ENCODE measurements around the gene CCDC85C.

The CCDC85C gene

GRCh38 chr14:99586054-99586760 is 17.8 kb downstream of the CCDC85C start:
- H3K27ac ChIP-seq, result no peak overlapping the region
- TF ChIP-seq FOXP2 (optimal IDR thresholded peaks at IDR 0.05; ENCODE audit: control extremely low read depth, extremely low read length, insufficient read depth) (no peak), POLR2AphosphoS5 (IDR thresholded peaks at IDR 0.05; ENCODE audit: borderline replicate concordance, low read depth, low read length) (no peak), EZH2 (IDR thresholded peaks at IDR 0.05) (no peak)
- no peaks in the 10 kb centered on the region for H3K36me3 ChIP-seq (ENCODE audit: insufficient read depth, low read length)
- no peak for DNase-seq (ENCODE audit: low read depth, low spot score)
- no peak overlapping the region for H3K9ac ChIP-seq (ENCODE audit: insufficient read length)
- no peaks in the 10 kb centered on the region for H3K9me3 ChIP-seq (ENCODE audit: low read depth, low read length)
- no peak overlapping the region for H3K4me3 ChIP-seq

GRCh38 chr14:99584823-99585222 is 19.2 kb downstream of the CCDC85C start:
- Histone ChIP-seq H3K9me3 (ENCODE audit: low read depth, low read length) (no peaks in the 10 kb centered on the region), H3K36me3 (ENCODE audit: insufficient read depth, low read length) (no peaks in the 10 kb centered on the region), H3K4me3 (no peak overlapping the region), H3K27ac (no peak overlapping the region), H3K9ac (ENCODE audit: insufficient read length) (no peak overlapping the region)
- no peak for DNase-seq (ENCODE audit: low read depth, low spot score)
- no peak for TF ChIP-seq EZH2 (IDR thresholded peaks at IDR 0.05)
- no peak for TF ChIP-seq FOXP2 (optimal IDR thresholded peaks at IDR 0.05; ENCODE audit: control extremely low read depth, extremely low read length, insufficient read depth)
- TF ChIP-seq POLR2AphosphoS5 (IDR thresholded peaks at IDR 0.05; ENCODE audit: borderline replicate concordance, low read depth, low read length), result no peak

GRCh38 chr14:99581938-99582337 is 22.1 kb downstream of the CCDC85C start:
- TF ChIP-seq FOXP2 (optimal IDR thresholded peaks at IDR 0.05; ENCODE audit: control extremely low read depth, extremely low read length, insufficient read depth), result no peak
- no peak for TF ChIP-seq POLR2AphosphoS5 (IDR thresholded peaks at IDR 0.05; ENCODE audit: borderline replicate concordance, low read depth, low read length)
- TF ChIP-seq EZH2 (IDR thresholded peaks at IDR 0.05), result no peak
- Histone ChIP-seq H3K4me3 (no peak overlapping the region), H3K9ac (ENCODE audit: insufficient read length) (no peak overlapping the region), H3K27ac (no peak overlapping the region), H3K36me3 (ENCODE audit: insufficient read depth, low read length) (no peaks in the 10 kb centered on the region), H3K9me3 (ENCODE audit: low read depth, low read length) (no peaks in the 10 kb centered on the region)
- DNase-seq (ENCODE audit: low read depth, low spot score), result no peak

GRCh38 chr14:99581374-99581773 is 22.6 kb downstream of the CCDC85C start:
- Histone ChIP-seq H3K9me3 (ENCODE audit: low read depth, low read length) (no peaks in the 10 kb centered on the region), H3K27ac (no peak overlapping the region), H3K36me3 (ENCODE audit: insufficient read depth, low read length) (no peaks in the 10 kb centered on the region), H3K9ac (ENCODE audit: insufficient read length) (no peak overlapping the region), H3K4me3 (no peak overlapping the region)
- no peak for TF ChIP-seq POLR2AphosphoS5 (IDR thresholded peaks at IDR 0.05; ENCODE audit: borderline replicate concordance, low read depth, low read length)
- no peak for TF ChIP-seq EZH2 (IDR thresholded peaks at IDR 0.05)
- no peak for TF ChIP-seq FOXP2 (optimal IDR thresholded peaks at IDR 0.05; ENCODE audit: control extremely low read depth, extremely low read length, insufficient read depth)
- DNase-seq (ENCODE audit: low read depth, low spot score), result no peak

GRCh38 chr14:99579903-99580571 is 24.0 kb downstream of the CCDC85C start:
- no peak for DNase-seq (ENCODE audit: low read depth, low spot score)
- H3K36me3 ChIP-seq (ENCODE audit: insufficient read depth, low read length), result no peaks in the 10 kb centered on the region
- H3K27ac ChIP-seq, result no peak overlapping the region
- H3K4me3 ChIP-seq, result no peak overlapping the region
- no peaks in the 10 kb centered on the region for H3K9me3 ChIP-seq (ENCODE audit: low read depth, low read length)
- TF ChIP-seq EZH2 (IDR thresholded peaks at IDR 0.05) (no peak), FOXP2 (optimal IDR thresholded peaks at IDR 0.05; ENCODE audit: control extremely low read depth, extremely low read length, insufficient read depth) (no peak), POLR2AphosphoS5 (IDR thresholded peaks at IDR 0.05; ENCODE audit: borderline replicate concordance, low read depth, low read length) (no peak)
- no peak overlapping the region for H3K9ac ChIP-seq (ENCODE audit: insufficient read length)

- Histone ChIP-seq H3K36me3 (ENCODE audit: insufficient read depth, low read length) (no peaks in the 10 kb centered on the region), H3K9me3 (ENCODE audit: low read depth, low read length) (no peaks in the 10 kb centered on the region), H3K27ac (no peak overlapping the region), H3K4me3 (no peak overlapping the region), H3K9ac (ENCODE audit: insufficient read length) (no peak overlapping the region)
- TF ChIP-seq FOXP2 (optimal IDR thresholded peaks at IDR 0.05; ENCODE audit: control extremely low read depth, extremely low read length, insufficient read depth), result no peak
- no peak for TF ChIP-seq EZH2 (IDR thresholded peaks at IDR 0.05)
- no peak for TF ChIP-seq POLR2AphosphoS5 (IDR thresholded peaks at IDR 0.05; ENCODE audit: borderline replicate concordance, low read depth, low read length)
- no peak for DNase-seq (ENCODE audit: low read depth, low spot score)
Observed at GRCh38 chr14:99579120-99579836, 24.7 kb downstream of the CCDC85C start.

GRCh38 chr14:99578541-99579101 is 25.4 kb downstream of the CCDC85C start:
- Histone ChIP-seq H3K36me3 (ENCODE audit: insufficient read depth, low read length) (no peaks in the 10 kb centered on the region), H3K27ac (no peak overlapping the region), H3K4me3 (no peak overlapping the region), H3K9me3 (ENCODE audit: low read depth, low read length) (no peaks in the 10 kb centered on the region), H3K9ac (ENCODE audit: insufficient read length) (no peak overlapping the region)
- TF ChIP-seq POLR2AphosphoS5 (IDR thresholded peaks at IDR 0.05; ENCODE audit: borderline replicate concordance, low read depth, low read length) (no peak), FOXP2 (optimal IDR thresholded peaks at IDR 0.05; ENCODE audit: control extremely low read depth, extremely low read length, insufficient read depth) (no peak), EZH2 (IDR thresholded peaks at IDR 0.05) (no peak)
- no peak for DNase-seq (ENCODE audit: low read depth, low spot score)

All from SK-N-MC (cell line).